ENCODE measurements around the gene AOX1.

The AOX1 gene

DNA sequence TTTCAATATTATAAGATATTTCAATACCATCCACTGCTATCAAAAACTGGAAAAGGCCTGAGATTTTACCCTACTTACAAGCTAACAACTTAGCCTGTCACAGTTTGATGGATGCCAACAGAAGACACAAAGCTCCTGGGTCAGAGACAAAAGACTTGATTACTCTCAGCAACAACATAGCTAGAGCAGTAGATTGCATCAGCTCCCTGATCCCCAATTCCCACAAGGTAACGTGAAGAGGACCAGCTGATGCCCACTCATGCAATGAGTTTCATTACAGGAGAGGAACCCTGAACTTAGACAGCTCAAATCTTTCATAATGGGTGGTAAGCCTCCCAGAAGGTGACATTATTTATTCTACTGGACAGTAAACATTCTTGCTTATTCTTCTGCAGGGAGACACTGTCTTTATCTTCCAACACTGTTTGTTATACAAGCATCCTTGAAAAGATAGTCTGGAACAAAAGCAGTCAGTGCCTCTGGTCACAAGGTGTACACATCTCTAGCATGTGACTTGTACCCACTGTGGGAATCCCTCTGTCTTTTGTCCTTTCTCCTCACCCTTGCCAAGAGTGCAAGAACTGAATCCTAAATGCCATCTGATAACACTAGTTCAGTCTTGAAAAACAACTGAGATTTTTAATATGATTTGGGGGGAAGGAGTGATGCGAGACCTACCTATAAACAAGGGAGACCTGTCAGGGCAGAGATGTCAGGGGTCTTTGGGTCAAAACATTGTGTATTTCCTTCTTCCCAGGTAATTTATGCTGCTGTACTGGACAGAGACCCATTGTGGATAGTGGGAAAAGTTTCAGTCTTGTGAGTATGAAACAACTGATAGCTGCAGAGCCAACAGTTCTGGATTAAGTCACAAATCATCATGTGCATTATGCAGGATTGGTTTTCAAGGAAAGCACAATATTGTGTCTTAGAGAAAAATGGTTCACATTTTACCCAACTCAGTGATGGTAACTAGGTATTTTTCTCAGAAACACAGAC is 102.4 kb downstream of the AOX1 start:
- H3K4me3 ChIP-seq (ENCODE audit: low read depth in 1 of 2, low read length in 1 of 2), result no peak overlapping the region
- no peak for TF ChIP-seq CTCF (IDR thresholded peaks at IDR 0.05)
- no peaks in the 10 kb centered on the region for H3K27me3 ChIP-seq
- H3K27ac ChIP-seq, result no peak overlapping the region
- H3K36me3 ChIP-seq, result no peaks in the 10 kb centered on the region
- H3K4me1 ChIP-seq (ENCODE audit: control insufficient read depth in 1 of 2, insufficient read depth in 1 of 2, low read depth in 1 of 2, low read length in 1 of 2), result no peaks in the 10 kb centered on the region
- H3K9me3 ChIP-seq, result no peaks in the 10 kb centered on the region

DNA sequence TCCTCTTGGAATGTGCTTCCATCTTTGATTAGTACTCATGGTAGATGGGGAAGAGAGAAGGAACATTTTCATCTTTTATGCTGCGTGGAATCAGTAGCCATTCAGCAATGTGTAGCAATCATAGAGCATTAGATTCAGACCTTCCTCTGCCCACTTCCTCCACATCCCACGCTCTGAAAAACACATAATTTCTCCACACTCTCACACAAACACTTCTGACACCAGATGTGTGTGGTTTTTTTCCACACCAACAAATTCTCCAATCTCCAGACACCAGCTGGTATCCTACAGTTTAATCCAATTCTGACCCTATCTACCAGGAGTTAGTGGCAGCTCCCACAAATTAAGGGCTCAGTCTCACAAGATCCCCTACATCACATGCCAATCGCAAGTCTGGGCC is 103.3 kb downstream of the AOX1 start:
- H3K27ac ChIP-seq, result no peak overlapping the region
- no peak for TF ChIP-seq CTCF (IDR thresholded peaks at IDR 0.05)
- H3K4me1 ChIP-seq (ENCODE audit: control insufficient read depth in 1 of 2, insufficient read depth in 1 of 2, low read depth in 1 of 2, low read length in 1 of 2), result peaks cover 2 to 7% of the 10 kb centered on the region in 2 experiments
- H3K9me3 ChIP-seq, result no peaks in the 10 kb centered on the region
- no peaks in the 10 kb centered on the region for H3K27me3 ChIP-seq
- H3K36me3 ChIP-seq, result no peaks in the 10 kb centered on the region
- H3K4me3 ChIP-seq (ENCODE audit: low read depth in 1 of 2, low read length in 1 of 2), result no peak overlapping the region

- no peak overlapping the region for H3K4me3 ChIP-seq (ENCODE audit: low read depth in 1 of 2, low read length in 1 of 2)
- no peaks in the 10 kb centered on the region for H3K27me3 ChIP-seq
- H3K9me3 ChIP-seq, result no peaks in the 10 kb centered on the region
- no peak overlapping the region for H3K27ac ChIP-seq
- no peak for TF ChIP-seq CTCF (IDR thresholded peaks at IDR 0.05)
- peaks cover 35 to 53% of the 10 kb centered on the region in 2 experiments for H3K4me1 ChIP-seq (ENCODE audit: control insufficient read depth in 1 of 2, insufficient read depth in 1 of 2, low read depth in 1 of 2, low read length in 1 of 2)
- no peaks in the 10 kb centered on the region for H3K36me3 ChIP-seq
These were observed 108.1 kb downstream of the AOX1 start for GRCh38 chr2:200693836-200694470.

DNA sequence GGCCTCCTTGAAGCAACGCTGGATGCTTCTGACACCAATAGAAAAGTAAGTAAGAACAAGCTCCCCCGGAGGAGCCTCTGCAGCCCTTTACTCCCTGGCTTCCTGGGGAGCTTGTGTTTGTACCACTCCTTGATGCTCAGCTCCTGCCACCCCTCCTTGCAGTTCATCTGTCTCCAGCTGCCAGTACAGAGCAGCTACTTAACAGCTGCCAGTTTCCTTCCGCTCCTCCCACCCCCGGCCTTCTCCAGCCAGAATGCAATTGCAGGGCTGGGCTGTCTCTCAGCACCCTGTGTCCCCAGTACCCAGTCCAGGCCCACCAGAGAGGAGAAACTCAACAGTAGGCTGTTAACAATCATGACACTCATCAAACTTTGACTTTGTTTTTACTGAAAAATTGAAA is 109.4 kb downstream of the AOX1 start:
- no peak overlapping the region for H3K4me3 ChIP-seq (ENCODE audit: low read depth in 1 of 2, low read length in 1 of 2)
- H3K9me3 ChIP-seq, result no peaks in the 10 kb centered on the region
- H3K4me1 ChIP-seq (ENCODE audit: control insufficient read depth in 1 of 2, insufficient read depth in 1 of 2, low read depth in 1 of 2, low read length in 1 of 2), result peaks cover 35 to 55% of the 10 kb centered on the region in 2 experiments
- no peaks in the 10 kb centered on the region for H3K27me3 ChIP-seq
- H3K27ac ChIP-seq, result peak overlapping the region; percentile 65
- TF ChIP-seq CTCF (IDR thresholded peaks at IDR 0.05), result no peak
- no peaks in the 10 kb centered on the region for H3K36me3 ChIP-seq

GRCh38 chr2:200695601-200696000 is 109.8 kb downstream of the AOX1 start:
- H3K4me3 ChIP-seq (ENCODE audit: low read depth in 1 of 2, low read length in 1 of 2), result no peak overlapping the region
- H3K27me3 ChIP-seq, result no peaks in the 10 kb centered on the region
- no peaks in the 10 kb centered on the region for H3K9me3 ChIP-seq
- peak overlapping the region; percentile 65 for H3K27ac ChIP-seq
- no peak for TF ChIP-seq CTCF (IDR thresholded peaks at IDR 0.05)
- H3K36me3 ChIP-seq, result no peaks in the 10 kb centered on the region
- H3K4me1 ChIP-seq (ENCODE audit: control insufficient read depth in 1 of 2, insufficient read depth in 1 of 2, low read depth in 1 of 2, low read length in 1 of 2), result peaks cover 35 to 55% of the 10 kb centered on the region in 2 experiments
